Subcutaneous adipose tissue (tissue), 4 donors: Measurements from ENCODE around the gene HOXD9. TPM values are rescaled to one million over a fixed set of nuclear protein-coding genes. Genes with fewer than 3 reads are reported as not detected.

Experiments used
- total RNA-seq, 4 donors: library from RNA; depleted of rRNA; stranded (reverse); fragments of >200 nt; gene quantifications; one replicate each; pipeline ENCODE4 v1.1.0, GENCODE V29; 2016
- TF ChIP-seq, protein P1 (sequence below): fragments of 450-650 bp; IDR thresholded peaks from one replicate; pipeline ENCODE4 v1.5.1; 2016; ENCODE audit warnings: low read depth, mild to moderate bottlenecking, control low read depth, antibody characterized with exemption, moderate library complexity

HOXD9 gene
- total RNA-seq, 4 donors from 2014 or later, result 1.9 to 6.4 (median 3.7) TPM

DNA sequence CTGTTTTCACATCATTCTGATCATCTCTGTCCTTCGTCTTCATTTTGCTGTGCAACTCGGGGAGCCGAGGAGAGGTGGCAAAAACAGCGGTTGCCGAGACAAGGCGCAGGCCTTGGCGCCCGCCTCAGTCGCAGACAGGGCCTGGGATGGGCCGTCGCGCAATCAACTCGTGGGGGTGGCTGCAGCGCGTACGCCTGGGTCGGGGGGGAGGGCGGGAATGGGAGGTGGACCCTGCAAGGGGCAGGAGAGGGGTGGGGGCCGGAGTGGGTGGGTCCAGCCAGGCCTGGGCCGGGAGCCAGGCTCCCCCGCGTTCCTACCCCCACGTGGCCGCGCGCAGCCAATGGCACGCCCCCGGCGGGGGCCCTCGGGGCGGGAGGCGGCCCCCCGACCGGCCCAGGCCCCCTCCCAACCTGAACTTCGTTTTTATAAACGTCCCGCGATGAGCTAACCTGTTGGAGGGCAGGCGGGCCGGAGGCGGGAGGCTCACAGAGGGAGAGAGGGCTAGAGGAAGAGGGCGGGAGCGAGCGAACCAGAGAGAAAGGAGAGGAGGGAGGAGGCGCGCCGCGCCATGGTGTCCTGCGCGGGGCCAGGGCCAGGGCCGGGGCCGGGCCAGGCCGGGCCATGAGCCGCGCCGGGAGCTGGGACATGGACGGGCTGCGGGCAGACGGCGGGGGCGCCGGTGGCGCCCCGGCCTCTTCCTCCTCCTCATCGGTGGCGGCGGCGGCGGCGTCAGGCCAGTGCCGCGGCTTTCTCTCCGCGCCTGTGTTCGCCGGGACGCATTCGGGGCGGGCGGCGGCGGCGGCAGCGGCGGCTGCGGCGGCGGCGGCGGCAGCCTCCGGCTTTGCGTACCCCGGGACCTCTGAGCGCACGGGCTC lies 30.0 kb upstream of the HOXD9 start, which contains the start of gene HOXD13:
HOXD13 (plus strand) TSS at position 452 of the 875 bp plus-strand sequence; CDS start at position 622, 170 bp downstream.
- TF ChIP-seq, protein P1, sequence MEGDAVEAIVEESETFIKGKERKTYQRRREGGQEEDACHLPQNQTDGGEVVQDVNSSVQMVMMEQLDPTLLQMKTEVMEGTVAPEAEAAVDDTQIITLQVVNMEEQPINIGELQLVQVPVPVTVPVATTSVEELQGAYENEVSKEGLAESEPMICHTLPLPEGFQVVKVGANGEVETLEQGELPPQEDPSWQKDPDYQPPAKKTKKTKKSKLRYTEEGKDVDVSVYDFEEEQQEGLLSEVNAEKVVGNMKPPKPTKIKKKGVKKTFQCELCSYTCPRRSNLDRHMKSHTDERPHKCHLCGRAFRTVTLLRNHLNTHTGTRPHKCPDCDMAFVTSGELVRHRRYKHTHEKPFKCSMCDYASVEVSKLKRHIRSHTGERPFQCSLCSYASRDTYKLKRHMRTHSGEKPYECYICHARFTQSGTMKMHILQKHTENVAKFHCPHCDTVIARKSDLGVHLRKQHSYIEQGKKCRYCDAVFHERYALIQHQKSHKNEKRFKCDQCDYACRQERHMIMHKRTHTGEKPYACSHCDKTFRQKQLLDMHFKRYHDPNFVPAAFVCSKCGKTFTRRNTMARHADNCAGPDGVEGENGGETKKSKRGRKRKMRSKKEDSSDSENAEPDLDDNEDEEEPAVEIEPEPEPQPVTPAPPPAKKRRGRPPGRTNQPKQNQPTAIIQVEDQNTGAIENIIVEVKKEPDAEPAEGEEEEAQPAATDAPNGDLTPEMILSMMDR, result no peak

DNA sequence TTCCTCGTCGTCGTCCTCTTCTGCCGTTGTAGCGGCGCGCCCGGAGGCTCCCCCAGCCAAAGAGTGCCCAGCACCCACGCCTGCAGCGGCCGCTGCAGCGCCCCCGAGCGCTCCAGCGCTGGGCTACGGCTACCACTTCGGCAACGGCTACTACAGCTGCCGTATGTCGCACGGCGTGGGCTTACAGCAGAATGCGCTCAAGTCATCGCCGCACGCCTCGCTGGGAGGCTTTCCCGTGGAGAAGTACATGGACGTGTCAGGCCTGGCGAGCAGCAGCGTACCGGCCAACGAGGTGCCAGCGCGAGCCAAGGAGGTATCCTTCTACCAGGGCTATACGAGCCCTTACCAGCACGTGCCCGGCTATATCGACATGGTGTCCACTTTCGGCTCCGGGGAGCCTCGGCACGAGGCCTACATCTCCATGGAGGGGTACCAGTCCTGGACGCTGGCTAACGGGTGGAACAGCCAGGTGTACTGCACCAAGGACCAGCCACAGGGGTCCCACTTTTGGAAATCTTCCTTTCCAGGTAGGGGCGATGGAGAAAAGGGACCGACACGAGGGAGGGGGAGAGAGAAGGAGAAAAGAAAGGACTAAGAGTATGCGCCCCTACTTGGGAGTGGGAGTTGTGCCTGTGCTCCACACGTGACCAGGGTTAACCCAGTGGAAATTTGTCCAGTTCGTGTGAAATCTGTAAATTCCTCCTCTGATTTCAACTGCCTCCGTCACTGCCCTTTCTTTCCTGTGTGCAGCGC lies 29.2 kb upstream of the HOXD9 start:
- TF ChIP-seq, protein P1, result no peak

DNA sequence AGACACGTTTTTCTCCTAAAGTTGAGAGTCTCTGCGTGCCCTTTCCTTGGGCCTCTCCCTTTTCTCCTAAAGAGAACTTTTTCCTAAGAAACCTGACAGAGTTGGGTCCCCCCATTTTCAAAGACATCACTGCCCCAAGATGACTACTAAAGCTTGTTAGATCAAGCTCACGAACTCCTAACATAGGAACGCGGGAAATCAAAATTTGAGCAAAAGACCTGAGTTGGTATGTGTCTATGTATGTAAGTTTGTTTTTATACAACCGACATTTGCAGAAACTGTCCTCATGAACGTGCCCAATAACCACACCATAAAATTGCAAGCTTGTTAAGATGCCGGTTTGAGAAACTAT lies 28.6 kb upstream of the HOXD9 start:
- TF ChIP-seq, protein P1, result no peak

DNA sequence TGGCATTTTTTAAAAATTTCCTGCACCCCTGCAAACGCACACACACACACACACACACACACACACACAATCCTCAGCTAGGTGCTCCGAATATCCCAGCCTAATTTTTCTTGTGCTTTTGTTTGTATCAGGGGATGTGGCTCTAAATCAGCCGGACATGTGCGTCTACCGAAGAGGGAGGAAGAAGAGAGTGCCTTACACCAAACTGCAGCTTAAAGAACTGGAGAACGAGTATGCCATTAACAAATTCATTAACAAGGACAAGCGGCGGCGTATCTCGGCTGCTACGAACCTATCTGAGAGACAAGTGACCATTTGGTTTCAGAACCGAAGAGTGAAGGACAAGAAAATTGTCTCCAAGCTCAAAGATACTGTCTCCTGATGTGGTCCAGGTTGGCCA lies 28.2 kb upstream of the HOXD9 start:
- TF ChIP-seq, protein P1, result no peak

DNA sequence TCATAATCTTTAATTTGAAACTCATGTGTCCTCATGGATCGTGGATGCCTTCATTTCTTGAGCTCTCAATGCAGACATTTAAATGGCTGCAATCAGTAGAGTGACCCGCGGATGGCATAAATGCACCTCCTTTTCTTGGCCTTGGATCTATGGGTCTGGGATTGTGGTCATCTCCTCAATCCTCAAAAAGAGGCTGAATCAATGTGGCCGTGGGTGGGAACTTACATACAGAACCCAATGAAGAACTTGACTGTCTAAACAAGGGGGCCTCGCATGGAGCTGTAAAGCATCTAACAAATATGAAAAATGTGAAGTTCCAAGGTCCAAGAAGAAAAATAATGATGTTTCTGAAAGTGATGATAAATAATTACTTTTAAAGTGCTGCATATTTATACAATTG lies 27.1 kb upstream of the HOXD9 start:
- TF ChIP-seq, protein P1, result no peak

DNA sequence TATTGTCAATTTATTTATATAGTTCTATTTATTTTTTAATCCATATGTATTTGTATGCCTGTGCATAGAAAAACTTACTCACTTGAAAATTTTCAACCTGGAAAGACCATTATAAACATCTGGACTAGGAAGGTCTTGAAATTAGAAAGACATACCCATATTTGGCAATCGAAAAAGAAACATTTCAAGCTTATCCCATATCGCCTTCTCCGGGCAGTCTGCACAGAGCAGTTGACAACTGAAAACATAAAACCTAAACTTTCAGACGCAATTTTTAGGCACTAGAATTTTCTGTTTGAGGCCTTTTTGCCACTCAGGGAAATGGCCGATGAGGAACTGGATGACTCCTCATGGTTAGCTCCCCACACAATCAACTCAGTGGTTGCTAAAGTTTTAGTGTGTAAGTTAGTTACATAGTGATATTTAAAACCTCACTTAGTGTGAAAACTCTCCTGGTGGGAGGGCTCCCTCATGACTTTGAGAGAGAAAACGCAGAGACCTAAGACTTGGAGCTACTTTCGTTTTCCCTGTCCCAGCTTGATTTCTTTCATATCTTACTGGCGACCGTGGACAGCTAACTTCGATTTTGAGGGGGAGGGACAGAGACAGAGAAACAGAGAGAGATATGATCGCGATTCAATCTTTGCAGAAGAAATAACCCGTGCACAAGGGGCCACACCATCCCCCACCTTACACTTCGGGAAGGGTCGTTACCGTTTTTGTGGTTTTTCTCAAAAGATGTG lies 26.1 kb upstream of the HOXD9 start:
- TF ChIP-seq, protein P1, result no peak
